Measurements from ENCODE around the gene COG5.

Gene COG5

DNA sequence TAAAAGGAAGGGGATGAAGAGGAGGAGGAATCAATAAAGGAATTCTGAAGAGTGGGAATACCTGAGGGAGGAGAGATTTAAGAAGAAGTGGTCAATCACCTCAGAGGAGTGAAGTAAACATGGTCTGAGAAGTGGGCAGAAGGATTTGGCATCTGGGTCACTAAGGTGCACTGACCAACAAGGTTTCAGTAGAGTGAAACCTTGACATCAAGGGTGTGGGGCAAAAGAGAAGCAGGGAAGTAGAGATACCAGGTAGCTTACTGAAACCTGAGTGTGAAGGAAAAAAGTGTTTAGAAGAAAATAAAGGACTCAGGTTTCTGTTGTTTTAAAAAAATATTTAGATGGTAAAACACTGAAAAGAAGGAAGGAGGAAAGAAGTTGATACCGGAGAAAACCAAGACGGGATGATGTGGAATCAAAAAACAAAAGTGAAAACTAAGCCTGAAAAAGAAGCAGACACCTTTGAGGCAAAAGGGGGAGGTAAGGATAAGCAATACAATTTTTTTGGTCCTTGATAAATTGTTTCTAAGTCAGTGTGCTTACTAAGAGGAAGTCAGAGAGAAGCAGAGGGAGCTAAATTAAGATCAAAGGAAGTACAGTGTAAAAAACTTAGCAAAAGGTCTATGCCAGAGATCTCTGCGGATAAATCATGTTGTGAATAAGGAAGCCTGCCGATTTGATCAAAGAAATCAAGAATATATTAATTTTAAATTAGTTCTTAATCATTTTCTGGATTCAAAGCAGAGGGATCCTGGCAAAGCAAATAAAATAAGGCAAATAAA is 231.0 kb downstream of the COG5 start:
- H3K27me3 ChIP-seq (ENCODE audit: insufficient read depth, poor library complexity, severe bottlenecking) = no peaks in the 10 kb centered on the region
- TF ChIP-seq SPI1 (IDR thresholded peaks at IDR 0.05; ENCODE audit: borderline replicate concordance, low read depth) (peak; percentile 83), POLR2AphosphoS5 (IDR thresholded peaks at IDR 0.05; ENCODE audit: low read depth) (no peak), GABPA (IDR thresholded peaks at IDR 0.05; ENCODE audit: low read depth) (no peak)
- peak; percentile 12 to 14 for DNase-seq (ENCODE audit: low read depth in 1 of 2, low spot score in 1 of 2)
- H3K4me3 ChIP-seq (replicated peaks; ENCODE audit: insufficient read depth, low read length) = no peak overlapping the region; the same call in 1 of the 2 replicates
- peak overlapping the region; percentile 29; the same call in 1 of the 2 replicates for H3K27ac ChIP-seq (replicated peaks)

DNA sequence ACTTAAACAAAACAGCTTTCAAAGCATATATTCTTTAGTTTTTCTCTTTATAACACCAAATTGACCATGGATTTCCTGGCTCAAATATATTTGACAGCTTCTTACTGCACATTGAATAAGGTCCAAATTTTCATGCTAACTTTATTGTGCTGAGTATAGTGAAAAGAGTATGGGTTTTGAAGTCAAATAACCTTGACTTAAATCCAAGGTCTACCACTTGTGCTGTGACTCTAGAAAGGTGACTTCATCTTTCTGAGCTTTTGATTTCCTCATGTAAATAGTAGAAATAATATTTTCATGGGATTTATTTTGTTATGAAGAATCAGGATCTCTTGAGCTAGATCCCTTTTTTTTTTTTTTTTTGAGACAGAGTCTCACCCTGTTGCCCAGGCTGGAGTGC is 233.2 kb downstream of the COG5 start:
- DNase-seq (ENCODE audit: low read depth in 1 of 2, low spot score in 1 of 2) = no peak
- no peak overlapping the region for H3K4me3 ChIP-seq (replicated peaks; ENCODE audit: insufficient read depth, low read length)
- no peaks in the 10 kb centered on the region for H3K27me3 ChIP-seq (ENCODE audit: insufficient read depth, poor library complexity, severe bottlenecking)
- TF ChIP-seq POLR2AphosphoS5 (IDR thresholded peaks at IDR 0.05; ENCODE audit: low read depth) (no peak), GABPA (IDR thresholded peaks at IDR 0.05; ENCODE audit: low read depth) (no peak)
- TF ChIP-seq, protein P1, sequence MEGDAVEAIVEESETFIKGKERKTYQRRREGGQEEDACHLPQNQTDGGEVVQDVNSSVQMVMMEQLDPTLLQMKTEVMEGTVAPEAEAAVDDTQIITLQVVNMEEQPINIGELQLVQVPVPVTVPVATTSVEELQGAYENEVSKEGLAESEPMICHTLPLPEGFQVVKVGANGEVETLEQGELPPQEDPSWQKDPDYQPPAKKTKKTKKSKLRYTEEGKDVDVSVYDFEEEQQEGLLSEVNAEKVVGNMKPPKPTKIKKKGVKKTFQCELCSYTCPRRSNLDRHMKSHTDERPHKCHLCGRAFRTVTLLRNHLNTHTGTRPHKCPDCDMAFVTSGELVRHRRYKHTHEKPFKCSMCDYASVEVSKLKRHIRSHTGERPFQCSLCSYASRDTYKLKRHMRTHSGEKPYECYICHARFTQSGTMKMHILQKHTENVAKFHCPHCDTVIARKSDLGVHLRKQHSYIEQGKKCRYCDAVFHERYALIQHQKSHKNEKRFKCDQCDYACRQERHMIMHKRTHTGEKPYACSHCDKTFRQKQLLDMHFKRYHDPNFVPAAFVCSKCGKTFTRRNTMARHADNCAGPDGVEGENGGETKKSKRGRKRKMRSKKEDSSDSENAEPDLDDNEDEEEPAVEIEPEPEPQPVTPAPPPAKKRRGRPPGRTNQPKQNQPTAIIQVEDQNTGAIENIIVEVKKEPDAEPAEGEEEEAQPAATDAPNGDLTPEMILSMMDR (IDR thresholded peaks at IDR 0.05; ENCODE audit: insufficient read depth, low read length) = no peak
- H3K27ac ChIP-seq (replicated peaks) = no peak overlapping the region

DNA sequence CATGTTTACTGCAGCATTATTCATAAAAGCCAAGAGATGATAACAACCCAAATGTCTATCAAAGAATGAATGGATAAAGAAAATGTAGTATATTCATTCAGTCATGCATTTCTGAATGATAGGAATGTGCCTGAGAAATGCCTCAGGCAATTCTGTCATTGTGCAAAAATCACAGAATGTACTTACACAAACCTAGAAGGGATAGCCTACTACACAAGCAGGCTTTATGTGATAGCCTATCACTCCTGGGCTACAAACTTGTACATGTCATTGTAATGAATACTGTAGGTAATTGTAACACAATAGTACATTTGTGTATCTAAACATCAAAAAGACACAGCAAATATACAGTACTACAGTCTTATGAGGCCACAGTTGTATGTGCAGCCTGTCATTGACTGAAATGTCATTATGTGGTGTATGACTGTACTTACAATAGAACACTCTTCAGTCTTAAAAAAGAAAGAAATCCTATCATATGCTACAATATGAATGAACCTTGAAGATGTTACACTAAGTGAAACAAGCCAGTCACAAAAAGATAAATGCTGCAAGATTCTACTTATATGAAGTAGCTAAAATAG is 235.6 kb downstream of the COG5 start:
- Histone ChIP-seq H3K27me3 (ENCODE audit: insufficient read depth, poor library complexity, severe bottlenecking) (no peaks in the 10 kb centered on the region), H3K27ac (replicated peaks) (no peak overlapping the region), H3K4me3 (replicated peaks; ENCODE audit: insufficient read depth, low read length) (no peak overlapping the region)
- DNase-seq (ENCODE audit: low read depth in 1 of 2, low spot score in 1 of 2) = no peak
- TF ChIP-seq, protein P1 (IDR thresholded peaks at IDR 0.05; ENCODE audit: insufficient read depth, low read length) = no peak
- TF ChIP-seq, protein P2, sequence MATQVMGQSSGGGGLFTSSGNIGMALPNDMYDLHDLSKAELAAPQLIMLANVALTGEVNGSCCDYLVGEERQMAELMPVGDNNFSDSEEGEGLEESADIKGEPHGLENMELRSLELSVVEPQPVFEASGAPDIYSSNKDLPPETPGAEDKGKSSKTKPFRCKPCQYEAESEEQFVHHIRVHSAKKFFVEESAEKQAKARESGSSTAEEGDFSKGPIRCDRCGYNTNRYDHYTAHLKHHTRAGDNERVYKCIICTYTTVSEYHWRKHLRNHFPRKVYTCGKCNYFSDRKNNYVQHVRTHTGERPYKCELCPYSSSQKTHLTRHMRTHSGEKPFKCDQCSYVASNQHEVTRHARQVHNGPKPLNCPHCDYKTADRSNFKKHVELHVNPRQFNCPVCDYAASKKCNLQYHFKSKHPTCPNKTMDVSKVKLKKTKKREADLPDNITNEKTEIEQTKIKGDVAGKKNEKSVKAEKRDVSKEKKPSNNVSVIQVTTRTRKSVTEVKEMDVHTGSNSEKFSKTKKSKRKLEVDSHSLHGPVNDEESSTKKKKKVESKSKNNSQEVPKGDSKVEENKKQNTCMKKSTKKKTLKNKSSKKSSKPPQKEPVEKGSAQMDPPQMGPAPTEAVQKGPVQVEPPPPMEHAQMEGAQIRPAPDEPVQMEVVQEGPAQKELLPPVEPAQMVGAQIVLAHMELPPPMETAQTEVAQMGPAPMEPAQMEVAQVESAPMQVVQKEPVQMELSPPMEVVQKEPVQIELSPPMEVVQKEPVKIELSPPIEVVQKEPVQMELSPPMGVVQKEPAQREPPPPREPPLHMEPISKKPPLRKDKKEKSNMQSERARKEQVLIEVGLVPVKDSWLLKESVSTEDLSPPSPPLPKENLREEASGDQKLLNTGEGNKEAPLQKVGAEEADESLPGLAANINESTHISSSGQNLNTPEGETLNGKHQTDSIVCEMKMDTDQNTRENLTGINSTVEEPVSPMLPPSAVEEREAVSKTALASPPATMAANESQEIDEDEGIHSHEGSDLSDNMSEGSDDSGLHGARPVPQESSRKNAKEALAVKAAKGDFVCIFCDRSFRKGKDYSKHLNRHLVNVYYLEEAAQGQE (IDR thresholded peaks at IDR 0.05; ENCODE audit: insufficient replicate concordance, low read depth) = no peak
- TF ChIP-seq POLR2AphosphoS5 (IDR thresholded peaks at IDR 0.05; ENCODE audit: low read depth) = no peak
- TF ChIP-seq GABPA (IDR thresholded peaks at IDR 0.05; ENCODE audit: low read depth) = no peak
- no peak for TF ChIP-seq SPI1 (IDR thresholded peaks at IDR 0.05; ENCODE audit: borderline replicate concordance, low read depth)

DNA sequence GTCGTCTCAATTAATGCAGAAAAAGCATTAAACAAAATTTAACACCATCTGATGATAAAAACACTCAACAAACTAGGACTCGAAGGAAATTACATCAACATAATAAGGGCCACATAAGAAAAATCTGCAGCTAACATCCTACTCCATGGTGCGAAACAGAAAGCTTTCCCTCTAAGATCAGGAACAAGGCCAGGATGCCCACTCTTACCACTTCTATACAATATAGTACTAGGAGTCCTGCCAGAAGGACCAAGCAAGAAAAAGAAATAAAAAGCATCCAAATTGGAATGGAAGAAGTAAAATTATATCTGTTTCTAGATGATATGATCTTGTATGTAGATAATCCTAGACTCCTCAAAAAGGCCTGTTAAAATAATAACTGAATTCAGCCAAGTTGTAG is 237.7 kb downstream of the COG5 start:
- TF ChIP-seq, protein P1 (IDR thresholded peaks at IDR 0.05; ENCODE audit: insufficient read depth, low read length) = no peak
- TF ChIP-seq POLR2AphosphoS5 (IDR thresholded peaks at IDR 0.05; ENCODE audit: low read depth) = no peak
- no peak for DNase-seq (ENCODE audit: low read depth in 1 of 2, low spot score in 1 of 2)
- Histone ChIP-seq H3K27me3 (ENCODE audit: insufficient read depth, poor library complexity, severe bottlenecking) (no peaks in the 10 kb centered on the region), H3K4me3 (replicated peaks; ENCODE audit: insufficient read depth, low read length) (no peak overlapping the region), H3K27ac (replicated peaks) (no peak overlapping the region)

DNA sequence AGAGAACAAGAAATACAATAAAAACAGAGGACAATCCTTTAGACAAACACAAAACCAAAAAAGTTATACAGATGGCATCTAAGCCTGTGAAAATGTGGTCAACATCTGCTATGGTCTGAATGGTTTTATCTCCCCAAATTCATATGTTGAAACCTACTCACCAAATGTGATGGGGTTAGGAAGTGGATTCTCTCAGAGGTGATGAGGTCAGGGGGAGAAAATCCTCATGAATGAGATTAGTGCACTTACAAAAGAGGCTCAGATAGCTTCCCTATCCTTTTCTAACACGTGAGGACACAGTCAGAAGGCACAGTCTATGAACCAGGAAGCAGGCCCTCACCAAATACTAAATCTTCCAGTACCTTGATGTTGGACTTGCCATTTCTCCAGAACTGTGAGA is 241.7 kb downstream of the COG5 start:
- TF ChIP-seq, protein P1 (IDR thresholded peaks at IDR 0.05; ENCODE audit: insufficient read depth, low read length) = no peak
- no peak for TF ChIP-seq SPI1 (IDR thresholded peaks at IDR 0.05; ENCODE audit: borderline replicate concordance, low read depth)
- TF ChIP-seq, protein P2 (IDR thresholded peaks at IDR 0.05; ENCODE audit: insufficient replicate concordance, low read depth) = no peak
- no peak for TF ChIP-seq GABPA (IDR thresholded peaks at IDR 0.05; ENCODE audit: low read depth)
- no peak for TF ChIP-seq POLR2AphosphoS5 (IDR thresholded peaks at IDR 0.05; ENCODE audit: low read depth)
- Histone ChIP-seq H3K4me3 (replicated peaks; ENCODE audit: insufficient read depth, low read length) (no peak overlapping the region), H3K27me3 (ENCODE audit: insufficient read depth, poor library complexity, severe bottlenecking) (no peaks in the 10 kb centered on the region), H3K27ac (replicated peaks) (no peak overlapping the region)
- peak in 1 of 2 experiments; percentile 15 for DNase-seq (ENCODE audit: low read depth in 1 of 2, low spot score in 1 of 2)
